ENCODE data around the gene NPW.

The NPW gene

DNA sequence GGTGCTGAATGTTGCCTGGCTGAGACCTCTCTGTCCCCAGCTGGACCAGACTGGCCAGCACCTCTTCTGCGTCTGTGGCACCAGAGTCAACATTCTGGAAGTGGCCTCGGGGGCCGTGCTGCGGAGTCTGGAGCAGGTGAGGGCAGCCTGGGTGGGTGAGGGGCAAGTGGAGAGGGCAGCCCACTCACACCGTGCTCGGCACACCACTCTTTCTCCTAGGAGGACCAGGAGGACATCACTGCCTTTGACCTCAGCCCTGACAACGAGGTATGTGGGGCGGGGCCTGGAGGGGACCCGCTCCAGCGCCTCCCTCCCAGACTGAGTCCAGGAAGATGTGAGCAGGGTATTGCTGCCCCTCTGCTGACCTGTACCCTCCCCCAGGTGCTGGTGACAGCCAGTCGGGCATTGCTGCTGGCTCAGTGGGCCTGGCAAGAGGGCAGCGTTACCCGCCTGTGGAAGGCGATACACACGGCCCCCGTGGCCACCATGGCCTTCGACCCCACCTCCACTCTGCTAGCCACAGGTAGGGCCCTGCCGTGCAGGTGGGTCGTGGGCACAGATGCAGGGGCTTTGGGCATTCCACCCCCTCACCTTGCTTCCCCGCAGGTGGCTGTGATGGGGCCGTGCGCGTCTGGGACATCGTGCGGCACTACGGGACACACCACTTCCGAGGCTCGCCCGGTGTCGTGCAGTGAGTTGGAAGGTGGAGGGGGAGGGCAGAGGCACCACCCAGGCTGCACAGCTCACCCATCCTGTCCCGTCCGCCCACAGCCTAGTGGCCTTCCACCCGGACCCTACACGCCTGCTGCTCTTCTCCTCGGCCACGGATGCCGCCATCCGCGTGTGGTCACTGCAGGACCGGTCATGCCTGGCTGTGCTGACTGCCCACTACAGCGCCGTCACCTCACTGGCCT is 45.2 kb upstream of the NPW start:
- H2BK12ac ChIP-seq (ENCODE audit: low read length): no peak overlapping the region
- H3K4ac ChIP-seq (ENCODE audit: low read length): no peak overlapping the region
- no peak overlapping the region for H3K9ac ChIP-seq (ENCODE audit: low read depth, low read length, poor library complexity)
- peaks cover 0 to 14% (median 2%) of the 10 kb centered on the region in 3 experiments for H3K27me3 ChIP-seq (ENCODE audit: control insufficient read depth in 3 of 3, insufficient read depth in 3 of 3, low read depth in 1 of 3, low read length in 3 of 3)
- H2AFZ ChIP-seq (ENCODE audit: low read length): no peak overlapping the region
- no peak overlapping the region for H2AK5ac ChIP-seq (ENCODE audit: low read depth, low read length)
- no peak overlapping the region for H2BK15ac ChIP-seq (ENCODE audit: low read length)
- no peak overlapping the region for H3K4me2 ChIP-seq (ENCODE audit: insufficient read depth, low read length, poor library complexity, severe bottlenecking)
- H2BK120ac ChIP-seq (ENCODE audit: low read depth, low read length): no peak overlapping the region
- peaks cover 2 to 5% of the 10 kb centered on the region in 2 donors for H3K4me1 ChIP-seq (ENCODE audit: control insufficient read depth in 2 of 2, insufficient read depth in 1 of 2, low read depth in 1 of 2, low read length in 2 of 2)
- H3K9me3 ChIP-seq (replicated peaks in 1 of 2; ENCODE audit: control insufficient read depth in 2 of 2, insufficient read depth in 1 of 2, low read depth in 1 of 2, low read length in 2 of 2): no peaks in the 10 kb centered on the region
- DNase-seq (ENCODE audit: low spot score): no peak
- no peak overlapping the region for H3K18ac ChIP-seq (ENCODE audit: low read length)
- no peak overlapping the region for H3K14ac ChIP-seq (ENCODE audit: low read length)
- no peak overlapping the region for H4K91ac ChIP-seq (ENCODE audit: low read depth, low read length, poor library complexity)
- H2BK5ac ChIP-seq (ENCODE audit: low read length): no peak overlapping the region
- H3K27ac ChIP-seq (replicated peaks; ENCODE audit: low read length): no peak overlapping the region
- H3K79me1 ChIP-seq (ENCODE audit: low read depth, low read length): peaks cover 22% of the 10 kb centered on the region
- no CpG with 5 or more reads among the region's 42 CpGs for WGBS, 2 donors (ENCODE audit: extremely low coverage in 2 of 2, insufficient read length in 2 of 2, insufficient replicate concordance in 1 of 2)
- peak overlapping the region; percentile 3 for H4K8ac ChIP-seq (ENCODE audit: low read depth, low read length)
- H3K36me3 ChIP-seq (replicated peaks in 1 of 2; ENCODE audit: control insufficient read depth in 2 of 2, insufficient read depth in 2 of 2, low read length in 2 of 2): peaks cover 31 to 47% of the 10 kb centered on the region in 2 donors
- H3K4me3 ChIP-seq (ENCODE audit: low read length in 2 of 2): peak overlapping the region; percentile 9 to 16
- peak overlapping the region; percentile 65 for H3K23ac ChIP-seq (ENCODE audit: low read depth, low read length, poor library complexity)

- no peak overlapping the region for H3K27ac ChIP-seq (replicated peaks; ENCODE audit: low read length)
- H3K9me3 ChIP-seq (replicated peaks in 1 of 2; ENCODE audit: control insufficient read depth in 2 of 2, insufficient read depth in 1 of 2, low read depth in 1 of 2, low read length in 2 of 2): no peaks in the 10 kb centered on the region
- H3K9ac ChIP-seq (ENCODE audit: low read depth, low read length, poor library complexity): no peak overlapping the region
- H2BK15ac ChIP-seq (ENCODE audit: low read length): no peak overlapping the region
- no peak overlapping the region for H2BK120ac ChIP-seq (ENCODE audit: low read depth, low read length)
- H4K8ac ChIP-seq (ENCODE audit: low read depth, low read length): no peak overlapping the region
- peak overlapping the region; percentile 13 for H3K18ac ChIP-seq (ENCODE audit: low read length)
- no peak overlapping the region for H2AK5ac ChIP-seq (ENCODE audit: low read depth, low read length)
- no peak overlapping the region for H3K4me3 ChIP-seq (ENCODE audit: low read length in 2 of 2)
- H3K4me2 ChIP-seq (ENCODE audit: insufficient read depth, low read length, poor library complexity, severe bottlenecking): no peak overlapping the region
- H2BK12ac ChIP-seq (ENCODE audit: low read length): no peak overlapping the region
- H3K4me1 ChIP-seq (ENCODE audit: control insufficient read depth in 2 of 2, insufficient read depth in 1 of 2, low read depth in 1 of 2, low read length in 2 of 2): peaks cover 2 to 13% of the 10 kb centered on the region in 2 donors
- H3K27me3 ChIP-seq (ENCODE audit: control insufficient read depth in 3 of 3, insufficient read depth in 3 of 3, low read depth in 1 of 3, low read length in 3 of 3): peaks cover 0 to 26% (median 14%) of the 10 kb centered on the region in 3 experiments
- H3K4ac ChIP-seq (ENCODE audit: low read length): no peak overlapping the region
- no peak for DNase-seq (ENCODE audit: low spot score)
- WGBS, 2 donors (ENCODE audit: extremely low coverage in 2 of 2, insufficient read length in 2 of 2, insufficient replicate concordance in 1 of 2): no CpG with 5 or more reads among the region's 33 CpGs
- H2BK5ac ChIP-seq (ENCODE audit: low read length): no peak overlapping the region
- no peak overlapping the region for H3K14ac ChIP-seq (ENCODE audit: low read length)
- H3K79me1 ChIP-seq (ENCODE audit: low read depth, low read length): peaks cover 22% of the 10 kb centered on the region
- peak overlapping the region; percentile 31 for H3K23ac ChIP-seq (ENCODE audit: low read depth, low read length, poor library complexity)
- H3K36me3 ChIP-seq (replicated peaks in 1 of 2; ENCODE audit: control insufficient read depth in 2 of 2, insufficient read depth in 2 of 2, low read length in 2 of 2): peaks cover 31 to 47% of the 10 kb centered on the region in 2 donors
- H4K91ac ChIP-seq (ENCODE audit: low read depth, low read length, poor library complexity): no peak overlapping the region
- H2AFZ ChIP-seq (ENCODE audit: low read length): no peak overlapping the region
These were observed 44.0 kb upstream of the NPW start for GRCh38 chr16:1975432-1976215.

DNA sequence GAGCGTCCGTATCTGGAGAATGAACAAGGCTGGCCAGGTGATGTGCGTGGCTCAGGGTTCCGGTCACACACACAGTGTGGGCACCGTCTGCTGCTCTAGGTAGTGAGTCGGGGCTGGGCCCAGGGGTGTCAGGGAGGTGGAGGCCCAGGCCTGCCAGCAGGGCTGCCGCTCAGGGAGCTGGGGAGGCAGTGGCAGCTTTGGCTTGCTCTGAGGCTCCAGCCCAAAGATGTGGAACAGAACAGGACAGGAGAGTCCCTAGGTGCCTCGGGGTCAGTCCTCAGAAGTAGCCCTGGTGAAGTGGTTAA is 43.4 kb upstream of the NPW start:
- no peak overlapping the region for H3K27ac ChIP-seq (replicated peaks; ENCODE audit: low read length)
- no peak overlapping the region for H3K14ac ChIP-seq (ENCODE audit: low read length)
- H2BK15ac ChIP-seq (ENCODE audit: low read length): no peak overlapping the region
- no peak overlapping the region for H2AK5ac ChIP-seq (ENCODE audit: low read depth, low read length)
- no peak overlapping the region for H2BK120ac ChIP-seq (ENCODE audit: low read depth, low read length)
- H3K4me2 ChIP-seq (ENCODE audit: insufficient read depth, low read length, poor library complexity, severe bottlenecking): no peak overlapping the region
- H3K4me1 ChIP-seq (ENCODE audit: control insufficient read depth in 2 of 2, insufficient read depth in 1 of 2, low read depth in 1 of 2, low read length in 2 of 2): peaks cover 2 to 14% of the 10 kb centered on the region in 2 donors
- DNase-seq (ENCODE audit: low spot score): no peak
- H2BK12ac ChIP-seq (ENCODE audit: low read length): no peak overlapping the region
- H3K36me3 ChIP-seq (replicated peaks in 1 of 2; ENCODE audit: control insufficient read depth in 2 of 2, insufficient read depth in 2 of 2, low read length in 2 of 2): peaks cover 31 to 47% of the 10 kb centered on the region in 2 donors
- peaks cover 0 to 31% (median 18%) of the 10 kb centered on the region in 3 experiments for H3K27me3 ChIP-seq (ENCODE audit: control insufficient read depth in 3 of 3, insufficient read depth in 3 of 3, low read depth in 1 of 3, low read length in 3 of 3)
- peak overlapping the region; percentile 13 for H3K18ac ChIP-seq (ENCODE audit: low read length)
- H3K4me3 ChIP-seq (ENCODE audit: low read length in 2 of 2): no peak overlapping the region
- H3K9ac ChIP-seq (ENCODE audit: low read depth, low read length, poor library complexity): no peak overlapping the region
- H3K79me1 ChIP-seq (ENCODE audit: low read depth, low read length): peaks cover 22% of the 10 kb centered on the region
- no peaks in the 10 kb centered on the region for H3K9me3 ChIP-seq (replicated peaks in 1 of 2; ENCODE audit: control insufficient read depth in 2 of 2, insufficient read depth in 1 of 2, low read depth in 1 of 2, low read length in 2 of 2)
- no peak overlapping the region for H4K8ac ChIP-seq (ENCODE audit: low read depth, low read length)
- H3K4ac ChIP-seq (ENCODE audit: low read length): no peak overlapping the region
- no peak overlapping the region for H4K91ac ChIP-seq (ENCODE audit: low read depth, low read length, poor library complexity)
- H3K23ac ChIP-seq (ENCODE audit: low read depth, low read length, poor library complexity): no peak overlapping the region
- no peak overlapping the region for H2BK5ac ChIP-seq (ENCODE audit: low read length)
- WGBS, 2 donors (ENCODE audit: extremely low coverage in 2 of 2, insufficient read length in 2 of 2, insufficient replicate concordance in 1 of 2): no CpG with 5 or more reads among the region's 8 CpGs
- no peak overlapping the region for H2AFZ ChIP-seq (ENCODE audit: low read length)
